ENCODE measurements around the gene RHBDD1. TPM values are rescaled to one million over a fixed set of nuclear protein-coding genes. Genes with fewer than 3 reads are reported as not detected.

RHBDD1 gene, protein sequence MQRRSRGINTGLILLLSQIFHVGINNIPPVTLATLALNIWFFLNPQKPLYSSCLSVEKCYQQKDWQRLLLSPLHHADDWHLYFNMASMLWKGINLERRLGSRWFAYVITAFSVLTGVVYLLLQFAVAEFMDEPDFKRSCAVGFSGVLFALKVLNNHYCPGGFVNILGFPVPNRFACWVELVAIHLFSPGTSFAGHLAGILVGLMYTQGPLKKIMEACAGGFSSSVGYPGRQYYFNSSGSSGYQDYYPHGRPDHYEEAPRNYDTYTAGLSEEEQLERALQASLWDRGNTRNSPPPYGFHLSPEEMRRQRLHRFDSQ
- 7.8 and 24.3 TPM in 2 replicates for total RNA-seq (2014; rRNA removed; shearing (Covaris generic))
- 30.9 and 33.7 TPM in 2 replicates for polyA plus RNA-seq (2016; fragmentation: Nextera tagmentation; extraction: Ambion mirVana)

DNA sequence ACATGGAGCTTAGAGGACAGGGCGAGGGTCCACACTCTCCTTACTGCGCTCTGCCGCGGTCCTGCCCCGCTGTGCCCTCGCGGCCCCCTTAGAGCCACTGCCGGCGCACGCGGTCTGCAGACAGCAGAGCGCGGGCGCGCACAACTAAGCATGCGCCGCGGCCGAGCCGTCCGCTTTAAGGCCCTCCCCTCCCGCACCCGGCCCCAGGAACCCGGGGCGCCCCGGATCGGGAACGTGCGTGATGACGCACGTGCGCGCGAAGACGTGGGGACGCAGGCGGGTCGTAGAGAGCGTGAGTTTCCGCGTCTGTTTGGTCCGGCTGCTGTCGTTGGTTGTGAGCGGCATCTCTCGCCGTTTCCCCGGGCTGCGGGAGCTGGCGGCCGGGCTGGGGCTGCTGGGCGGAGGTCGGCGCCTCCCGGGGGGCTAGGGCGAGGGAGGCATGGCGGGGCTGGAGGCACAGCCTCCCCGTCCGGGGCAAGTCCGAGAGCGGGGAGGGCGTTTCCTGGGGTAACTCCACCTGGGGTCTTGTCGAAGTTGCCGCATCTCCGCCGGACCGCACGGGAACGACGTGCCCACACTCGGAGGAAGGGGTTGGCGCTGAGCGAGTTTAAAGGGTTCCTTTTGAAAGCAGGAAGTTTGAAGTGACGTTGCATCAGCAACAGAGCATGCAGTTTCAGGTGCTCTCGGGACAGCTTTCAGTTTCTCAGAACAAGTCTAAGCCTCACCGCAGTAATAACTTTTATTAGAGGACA is at the start of gene RHBDD1:
Gene RHBDD1, plus strand, starts transcription at position 259 of the 752 bp plus-strand sequence. CDS start 28,640 bp downstream, outside the sequence.
- H3K4me2 ChIP-seq (ENCODE audit: unreplicated experiment): peak within 1 kb of the TSS; percentile 98
- peak; percentile 98 for DNase-seq
- no peaks in the 10 kb centered on the region for H3K36me3 ChIP-seq (ENCODE audit: low read depth)
- peak within 1 kb of the TSS; percentile 96 for H2AFZ ChIP-seq
- no peaks in the 10 kb centered on the region for H3K9me2 ChIP-seq (ENCODE audit: insufficient read depth)
- in situ Hi-C loops (cut with MboI): no loop called here
- H3K4me3 ChIP-seq: peak within 1 kb of the TSS; percentile 84
- peaks cover 13% of the 10 kb centered on the region for H3F3A ChIP-seq (ENCODE audit: insufficient read depth)
- H3K27ac ChIP-seq: peak within 1 kb of the TSS; percentile 93
- peaks cover 43% of the 10 kb centered on the region for H3K79me2 ChIP-seq (ENCODE audit: insufficient read depth)
- H3K27me3 ChIP-seq (replicated peaks; ENCODE audit: insufficient read depth): no peaks in the 10 kb centered on the region
- H3K4me1 ChIP-seq (ENCODE audit: insufficient read depth): peaks cover 23% of the 10 kb centered on the region
- peak within 1 kb of the TSS; percentile 92 for H3K9ac ChIP-seq
- no peaks in the 10 kb centered on the region for H3K9me3 ChIP-seq (ENCODE audit: low read depth)
- WGBS, 2 experiments (ENCODE audit: low coverage in 1 of 2, low lambda C conversion rate in 2 of 2, missing lambda C conversion rate in 2 of 2): 1 to 2% methylated on average over 62 to 75 of the region's 75 CpGs
- no peaks in the 10 kb centered on the region for H4K20me1 ChIP-seq (ENCODE audit: insufficient read depth)
- no peak for TF ChIP-seq EZH2phosphoT487 (IDR thresholded peaks at IDR 0.05; ENCODE audit: insufficient read depth, low read depth)
- no peak for TF ChIP-seq EZH2 (IDR thresholded peaks at IDR 0.05; ENCODE audit: insufficient read depth, poor library complexity, severe bottlenecking)

DNA sequence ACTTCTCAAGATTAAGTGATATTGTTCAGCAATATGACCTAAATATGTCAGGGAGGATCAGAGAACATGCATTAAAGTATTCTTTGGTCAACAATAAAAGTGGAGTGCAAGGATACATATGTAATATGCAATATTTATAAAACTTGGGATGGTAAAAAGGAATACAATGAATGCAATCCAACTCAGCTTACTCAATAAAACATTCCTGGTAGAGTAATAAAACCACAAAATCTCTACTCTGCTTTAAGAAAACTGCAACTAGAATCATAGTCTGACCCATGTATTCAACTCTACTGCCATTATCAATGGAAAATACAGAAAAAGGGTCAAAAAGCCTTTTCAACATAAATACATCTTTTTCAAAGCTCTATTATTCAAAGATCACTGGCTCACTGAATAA is 47.8 kb upstream of the RHBDD1 start:
- H3K9ac ChIP-seq: no peak overlapping the region
- H3K4me2 ChIP-seq (ENCODE audit: unreplicated experiment): peak overlapping the region; percentile 56
- no peak for TF ChIP-seq EZH2 (IDR thresholded peaks at IDR 0.05; ENCODE audit: insufficient read depth, poor library complexity, severe bottlenecking)
- TF ChIP-seq EZH2phosphoT487 (IDR thresholded peaks at IDR 0.05; ENCODE audit: insufficient read depth, low read depth): no peak
- peaks cover 49% of the 10 kb centered on the region for H3F3A ChIP-seq (ENCODE audit: insufficient read depth)
- no peaks in the 10 kb centered on the region for H3K9me2 ChIP-seq (ENCODE audit: insufficient read depth)
- H3K4me3 ChIP-seq: 0 out of 2 replicates have a peak overlapping the region, but pooled peaks have one; percentile 15
- peak; percentile 45 for DNase-seq
- H4K20me1 ChIP-seq (ENCODE audit: insufficient read depth): no peaks in the 10 kb centered on the region
- peaks cover 12% of the 10 kb centered on the region for H3K36me3 ChIP-seq (ENCODE audit: low read depth)
- H3K9me3 ChIP-seq (ENCODE audit: low read depth): no peaks in the 10 kb centered on the region
- H2AFZ ChIP-seq: no peak overlapping the region
- peaks cover 48% of the 10 kb centered on the region for H3K4me1 ChIP-seq (ENCODE audit: insufficient read depth)
- peaks cover 96% of the 10 kb centered on the region for H3K79me2 ChIP-seq (ENCODE audit: insufficient read depth)
- in situ Hi-C loops (cut with MboI): no loop called here
- H3K27ac ChIP-seq: 0 out of 2 replicates have a peak overlapping the region, but pooled peaks have one; percentile 33
- H3K27me3 ChIP-seq (replicated peaks; ENCODE audit: insufficient read depth): no peaks in the 10 kb centered on the region

DNA sequence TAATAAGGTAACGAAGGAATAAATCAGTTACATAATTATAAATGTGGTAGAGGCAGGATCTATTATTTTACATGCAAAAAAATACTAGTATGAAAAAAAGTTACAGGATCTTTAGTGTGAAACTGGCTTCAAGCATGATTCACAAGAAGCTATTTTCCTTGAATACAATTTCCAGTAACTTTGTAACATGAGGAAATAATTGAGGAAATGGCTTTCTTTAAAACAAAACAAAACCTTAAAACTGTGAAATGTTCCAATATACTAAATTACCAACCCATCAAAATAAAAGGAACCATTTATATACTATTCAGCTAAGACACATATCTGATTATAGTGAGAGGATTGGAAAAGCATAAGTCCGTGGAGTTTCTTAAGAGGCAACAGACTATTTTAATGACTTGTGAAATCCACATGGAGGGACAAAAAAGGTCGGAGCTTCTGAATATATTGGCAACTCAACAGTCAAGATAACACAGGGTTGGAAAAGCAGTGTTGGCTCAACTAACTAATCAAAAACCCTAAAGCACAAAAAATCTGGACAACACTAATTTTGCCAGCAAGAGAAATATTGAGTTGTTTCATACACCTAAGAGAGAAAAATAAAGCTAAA is 46.9 kb upstream of the RHBDD1 start:
- no peaks in the 10 kb centered on the region for H4K20me1 ChIP-seq (ENCODE audit: insufficient read depth)
- peaks cover 52% of the 10 kb centered on the region for H3K4me1 ChIP-seq (ENCODE audit: insufficient read depth)
- peak; percentile 51 for DNase-seq
- 33 to 39% methylated on average over 3 of the region's 3 CpGs for WGBS, 2 experiments (ENCODE audit: low coverage in 1 of 2, low lambda C conversion rate in 2 of 2, missing lambda C conversion rate in 2 of 2)
- no peaks in the 10 kb centered on the region for H3K9me2 ChIP-seq (ENCODE audit: insufficient read depth)
- H3K79me2 ChIP-seq (ENCODE audit: insufficient read depth): peaks cover 96% of the 10 kb centered on the region
- H3F3A ChIP-seq (ENCODE audit: insufficient read depth): peaks cover 58% of the 10 kb centered on the region
- in situ Hi-C loops (cut with MboI): no loop called here
- H3K27ac ChIP-seq: peak overlapping the region; percentile 33
- H3K4me3 ChIP-seq: peak overlapping the region; percentile 15; the same call in 1 of the 2 replicates
- peaks cover 9% of the 10 kb centered on the region for H3K36me3 ChIP-seq (ENCODE audit: low read depth)
- no peak for TF ChIP-seq EZH2phosphoT487 (IDR thresholded peaks at IDR 0.05; ENCODE audit: insufficient read depth, low read depth)
- no peak for TF ChIP-seq EZH2 (IDR thresholded peaks at IDR 0.05; ENCODE audit: insufficient read depth, poor library complexity, severe bottlenecking)
- no peaks in the 10 kb centered on the region for H3K9me3 ChIP-seq (ENCODE audit: low read depth)
- H3K27me3 ChIP-seq (replicated peaks; ENCODE audit: insufficient read depth): no peaks in the 10 kb centered on the region
- H3K4me2 ChIP-seq (ENCODE audit: unreplicated experiment): peak overlapping the region; percentile 56
- peak overlapping the region; percentile 40; the same call in 1 of the 2 replicates for H3K9ac ChIP-seq
- H2AFZ ChIP-seq: peak overlapping the region; percentile 18; the same call in 1 of the 2 replicates

DNA sequence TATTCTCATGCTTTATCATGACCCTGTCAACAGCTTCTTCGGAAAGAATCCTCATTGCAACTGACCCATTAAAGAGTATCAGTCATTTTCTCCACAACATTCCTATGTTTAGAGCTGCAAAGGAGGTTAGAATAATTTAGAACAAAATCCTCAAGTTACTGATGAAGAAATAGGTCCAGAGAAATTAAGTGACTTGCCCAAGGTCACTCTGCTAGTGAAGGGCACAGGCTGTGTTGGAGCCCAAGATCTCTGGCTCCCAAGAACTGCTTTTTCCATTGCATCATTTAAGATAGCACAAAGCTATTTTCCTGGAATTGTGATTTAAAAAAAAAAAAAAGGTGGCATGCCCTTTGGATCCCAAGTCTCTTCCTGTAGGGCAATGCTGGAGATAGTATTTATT is 45.8 kb upstream of the RHBDD1 start:
- 65 to 79% methylated on average over 1 of the region's 1 CpG for WGBS, 2 experiments (ENCODE audit: low coverage in 1 of 2, low lambda C conversion rate in 2 of 2, missing lambda C conversion rate in 2 of 2)
- no peaks in the 10 kb centered on the region for H3K9me2 ChIP-seq (ENCODE audit: insufficient read depth)
- H3K36me3 ChIP-seq (ENCODE audit: low read depth): peaks cover 6% of the 10 kb centered on the region
- in situ Hi-C loops (cut with MboI): loop anchor here (10.0 kb wide), 2 partner anchors 365 to 595 kb away; no protein-coding TSS in a partner anchor
- H3K9me3 ChIP-seq (ENCODE audit: low read depth): no peaks in the 10 kb centered on the region
- no peaks in the 10 kb centered on the region for H3K27me3 ChIP-seq (replicated peaks; ENCODE audit: insufficient read depth)
- H3K79me2 ChIP-seq (ENCODE audit: insufficient read depth): peaks cover 96% of the 10 kb centered on the region
- peak overlapping the region; percentile 4 for H3K4me2 ChIP-seq (ENCODE audit: unreplicated experiment)
- peak; percentile 22 for DNase-seq
- H3K27ac ChIP-seq: 0 out of 2 replicates have a peak overlapping the region, but pooled peaks have one; percentile 33
- H3K9ac ChIP-seq: no peak overlapping the region
- no peak overlapping the region for H2AFZ ChIP-seq
- peaks cover 68% of the 10 kb centered on the region for H3F3A ChIP-seq (ENCODE audit: insufficient read depth)
- peaks cover 52% of the 10 kb centered on the region for H3K4me1 ChIP-seq (ENCODE audit: insufficient read depth)
- H3K4me3 ChIP-seq: no peak overlapping the region
- no peak for TF ChIP-seq EZH2 (IDR thresholded peaks at IDR 0.05; ENCODE audit: insufficient read depth, poor library complexity, severe bottlenecking)
- TF ChIP-seq EZH2phosphoT487 (IDR thresholded peaks at IDR 0.05; ENCODE audit: insufficient read depth, low read depth): no peak
- H4K20me1 ChIP-seq (ENCODE audit: insufficient read depth): no peaks in the 10 kb centered on the region

All from GM23248 (cell line).